GM12892 (cell line): Measurements from ENCODE around the gene TPSAB1.
"Not testable (repeated sequence)": the region's sequence is repeated elsewhere in the genome, so short reads cannot be mapped to it uniquely, and the experiment has no call there.

Experiments used
- POLR2AphosphoS5 ChIP-seq: IDR thresholded peaks from 2 replicates; pipeline ENCODE4 v1.6.1; 2011; ENCODE audit warnings: low read depth, low read length, control low read depth
- TAF1 ChIP-seq: IDR thresholded peaks from 2 replicates; pipeline ENCODE4 v1.6.1; 2011; ENCODE audit warnings: low read depth, mild to moderate bottlenecking, control low read depth, low read length, borderline replicate concordance

DNA sequence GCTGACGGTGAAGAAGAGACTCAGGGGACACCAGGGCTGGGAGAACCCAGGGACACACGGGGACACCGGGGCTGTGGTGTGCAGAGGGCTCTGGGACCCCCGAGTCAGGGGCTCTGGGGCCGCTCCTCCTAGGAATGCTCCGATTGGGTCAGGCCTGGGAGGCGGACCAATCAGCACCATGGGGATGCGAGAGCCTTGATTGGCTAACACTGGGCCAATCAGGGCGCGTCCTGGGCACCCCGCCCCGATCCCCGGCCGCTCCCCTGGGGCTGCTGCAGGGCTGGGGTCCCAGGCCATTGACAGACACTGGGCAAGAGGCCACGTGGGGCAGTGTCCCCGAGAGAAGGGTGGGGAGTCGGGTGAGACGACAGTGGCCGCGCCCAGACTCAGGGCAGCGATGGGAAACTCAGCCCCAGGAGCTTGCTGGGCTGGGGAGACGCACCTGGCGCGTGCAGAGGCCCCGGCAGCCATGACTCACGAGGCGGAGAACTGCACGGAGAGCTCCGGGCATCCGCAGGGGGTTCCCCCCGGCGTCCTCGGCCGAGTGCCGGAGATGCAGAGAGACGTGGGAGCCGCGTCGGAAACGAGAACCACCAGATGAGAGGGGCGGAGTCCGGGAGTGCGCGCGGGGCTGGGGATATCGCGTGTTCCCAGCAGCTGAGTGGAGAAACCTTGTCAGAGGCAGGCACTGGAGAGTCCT is 8.3 kb upstream of the TPSAB1 start:
- TF ChIP-seq POLR2AphosphoS5, TAF1: not testable (repeated sequence)
